Activated naive CD8-positive, alpha-beta T cell treated with anti-CD3 and anti-CD28 coated beads, Interleukin-2, amount 10 ng/mL, durations not matched to agents 7 days and 5 days (primary cell): ENCODE results near the gene TMEM63B. TPM values are rescaled to one million over a fixed set of nuclear protein-coding genes. Genes with fewer than 3 reads are reported as not detected.

Experiments used
- ATAC-seq: fragments of 150-1000 bp; cut with Tn5 transposase; one replicate; pipeline ENCODE4 v1.10.0; 2021; ENCODE audit warnings: low read depth, moderate library complexity
- POLR2A ChIA-PET: fragments of 350-600 bp; sonication (Branson Sonifier 250); formaldehyde crosslinking; loops from one replicate; lab custom pipeline; 2021; ENCODE audit warnings: antibody characterized with exemption; lab: Charles Lee
- DNase-seq: peaks from one replicate; pipeline ENCODE4 v3.0.0; 2021
- H3K27ac Mint-ChIP-seq: one replicate; pipeline ENCODE4 v1.8.0; 2022; ENCODE audit warnings: mild to moderate bottlenecking, mixed read lengths
- H3K27me3 Mint-ChIP-seq: one replicate; pipeline ENCODE4 v1.8.0; 2022; ENCODE audit warnings: mild to moderate bottlenecking, moderate library complexity, mixed read lengths
- H3K36me3 Mint-ChIP-seq: one replicate; pipeline ENCODE4 v1.8.0; 2021; ENCODE audit warnings: mild to moderate bottlenecking, mixed read lengths
- H3K4me1 Mint-ChIP-seq: one replicate; pipeline ENCODE4 v1.8.0; 2021; ENCODE audit warnings: mixed read lengths
- H3K4me3 Mint-ChIP-seq: one replicate; pipeline ENCODE4 v1.8.0; 2022; ENCODE audit warnings: mild to moderate bottlenecking, moderate library complexity, mixed read lengths
- H3K9me3 Mint-ChIP-seq: one replicate; pipeline ENCODE4 v1.8.0; 2021; ENCODE audit warnings: mixed read lengths
- total RNA-seq, 2 experiments: library from RNA; stranded (reverse); gene quantifications; one replicate each; pipeline ENCODE4 v1.2.3, GENCODE V29; 2021

The TMEM63B gene
- total RNA-seq, result 10 to 100 TPM; 20.8 to 21.8 TPM

GRCh38 chr6:44127186-44128019 is at the start of gene TMEM63B, which contains the start of gene MRPL14:
TMEM63B (plus strand) TSS chr6:44127554; CDS start chr6:44134585, 7,031 bp downstream.
MRPL14 (minus strand) TSS chr6:44127452; CDS start chr6:44116611, 10,841 bp downstream.
- ATAC-seq (peak; percentile 87), DNase-seq (peak; percentile 95)
- Mint-ChIP-seq H3K9me3 (no peaks in the 10 kb centered on the region), H3K4me3 (peak within 1 kb of the TSS; percentile 92), H3K27ac (peak within 1 kb of the TSS; percentile 85), H3K36me3 (peaks cover 15% of the 10 kb centered on the region), H3K27me3 (peaks cover 2% of the 10 kb centered on the region), H3K4me1 (peaks cover 50% of the 10 kb centered on the region)
- POLR2A ChIA-PET, result interaction anchor here (1.0 kb wide), 1 partner anchor 119 kb away, joined by 4 read pairs; the partner anchor contains the start of gene HSP90AB1

GRCh38 chr6:44078219-44078826 is 49.0 kb upstream of the TMEM63B start:
- H3K9me3 Mint-ChIP-seq, result no peaks in the 10 kb centered on the region
- no peak for DNase-seq
- H3K36me3 Mint-ChIP-seq, result no peaks in the 10 kb centered on the region
- H3K27me3 Mint-ChIP-seq, result peaks cover 10% of the 10 kb centered on the region
- POLR2A ChIA-PET, result interaction anchor here (1.0 to 2.6 kb wide), 4 partner anchors 12 to 354 kb away, joined by 3 to 10 read pairs (median 4); partner anchors contain the start of gene VEGFA
- peaks cover 21% of the 10 kb centered on the region for H3K4me1 Mint-ChIP-seq
- no peak overlapping the region for H3K4me3 Mint-ChIP-seq
- H3K27ac Mint-ChIP-seq, result no peak overlapping the region
- no peak for ATAC-seq

GRCh38 chr6:44078827-44079671 is 48.3 kb upstream of the TMEM63B start:
- Mint-ChIP-seq H3K4me1 (peaks cover 16% of the 10 kb centered on the region), H3K27me3 (peaks cover 10% of the 10 kb centered on the region), H3K27ac (no peak overlapping the region), H3K9me3 (no peaks in the 10 kb centered on the region), H3K36me3 (no peaks in the 10 kb centered on the region), H3K4me3 (no peak overlapping the region)
- peak; percentile 32 for ATAC-seq
- peak; percentile 67 for DNase-seq
- POLR2A ChIA-PET, result interaction anchor here (1.0 to 2.6 kb wide), 4 partner anchors 13 to 354 kb away, joined by 3 to 10 read pairs (median 4); partner anchors contain the start of gene VEGFA

GRCh38 chr6:44079672-44080071 is 47.7 kb upstream of the TMEM63B start:
- H3K4me1 Mint-ChIP-seq, result peaks cover 11% of the 10 kb centered on the region
- H3K27ac Mint-ChIP-seq, result no peak overlapping the region
- POLR2A ChIA-PET, result interaction anchor here (1.5 to 2.6 kb wide), 3 partner anchors 305 to 355 kb away, joined by 3 to 10 read pairs (median 5); partner anchors contain the start of gene VEGFA
- no peaks in the 10 kb centered on the region for H3K36me3 Mint-ChIP-seq
- no peak overlapping the region for H3K4me3 Mint-ChIP-seq
- DNase-seq (no peak), ATAC-seq (no peak)
- H3K9me3 Mint-ChIP-seq, result no peaks in the 10 kb centered on the region
- H3K27me3 Mint-ChIP-seq, result peaks cover 10% of the 10 kb centered on the region

GRCh38 chr6:44080561-44081521 is 46.5 kb upstream of the TMEM63B start:
- POLR2A ChIA-PET, result interaction anchor here (2.5 kb wide), 1 partner anchor 356 kb away, joined by 5 read pairs; no protein-coding TSS in a partner anchor
- H3K36me3 Mint-ChIP-seq, result no peaks in the 10 kb centered on the region
- no peaks in the 10 kb centered on the region for H3K9me3 Mint-ChIP-seq
- DNase-seq (no peak), ATAC-seq (no peak)
- no peak overlapping the region for H3K4me3 Mint-ChIP-seq
- peaks cover 10% of the 10 kb centered on the region for H3K27me3 Mint-ChIP-seq
- H3K27ac Mint-ChIP-seq, result peak overlapping the region; percentile 16
- peaks cover 11% of the 10 kb centered on the region for H3K4me1 Mint-ChIP-seq

GRCh38 chr6:44081753-44082152 is 45.6 kb upstream of the TMEM63B start:
- Mint-ChIP-seq H3K27me3 (peaks cover 7% of the 10 kb centered on the region), H3K9me3 (no peaks in the 10 kb centered on the region), H3K36me3 (no peaks in the 10 kb centered on the region), H3K27ac (no peak overlapping the region), H3K4me3 (no peak overlapping the region), H3K4me1 (peaks cover 11% of the 10 kb centered on the region)
- no peak for ATAC-seq
- no peak for DNase-seq
- POLR2A ChIA-PET, result no interaction called here

GRCh38 chr6:44082872-44083321 is 44.5 kb upstream of the TMEM63B start:
- Mint-ChIP-seq H3K27ac (peak overlapping the region; percentile 54), H3K4me3 (no peak overlapping the region), H3K4me1 (peaks cover 11% of the 10 kb centered on the region), H3K36me3 (no peaks in the 10 kb centered on the region), H3K9me3 (no peaks in the 10 kb centered on the region), H3K27me3 (peaks cover 6% of the 10 kb centered on the region)
- no peak for DNase-seq
- ATAC-seq, result no peak
- POLR2A ChIA-PET, result no interaction called here

GRCh38 chr6:44084231-44085014 is 42.9 kb upstream of the TMEM63B start:
- peaks cover 6% of the 10 kb centered on the region for H3K4me1 Mint-ChIP-seq
- H3K27ac Mint-ChIP-seq, result no peak overlapping the region
- H3K9me3 Mint-ChIP-seq, result no peaks in the 10 kb centered on the region
- DNase-seq (no peak), ATAC-seq (no peak)
- H3K4me3 Mint-ChIP-seq, result no peak overlapping the region
- no peaks in the 10 kb centered on the region for H3K27me3 Mint-ChIP-seq
- POLR2A ChIA-PET, result no interaction called here
- H3K36me3 Mint-ChIP-seq, result no peaks in the 10 kb centered on the region

- no peaks in the 10 kb centered on the region for H3K27me3 Mint-ChIP-seq
- H3K27ac Mint-ChIP-seq, result no peak overlapping the region
- no peak overlapping the region for H3K4me3 Mint-ChIP-seq
- DNase-seq (no peak), ATAC-seq (no peak)
- H3K9me3 Mint-ChIP-seq, result no peaks in the 10 kb centered on the region
- H3K4me1 Mint-ChIP-seq, result peaks cover 4% of the 10 kb centered on the region
- POLR2A ChIA-PET, result interaction anchor here (1.2 kb wide), 1 partner anchor 12 kb away, joined by 4 read pairs; no protein-coding TSS in a partner anchor
- H3K36me3 Mint-ChIP-seq, result no peaks in the 10 kb centered on the region
These were observed 42.1 kb upstream of the TMEM63B start for GRCh38 chr6:44085219-44085618.

GRCh38 chr6:44086931-44087574 is 40.3 kb upstream of the TMEM63B start:
- H3K36me3 Mint-ChIP-seq, result no peaks in the 10 kb centered on the region

GRCh38 chr6:44087623-44088022 is 39.7 kb upstream of the TMEM63B start:
- Mint-ChIP-seq H3K4me1 (no peaks in the 10 kb centered on the region), H3K27me3 (no peaks in the 10 kb centered on the region), H3K27ac (no peak overlapping the region), H3K4me3 (no peak overlapping the region), H3K9me3 (no peaks in the 10 kb centered on the region), H3K36me3 (no peaks in the 10 kb centered on the region)
- ATAC-seq (no peak), DNase-seq (no peak)
- POLR2A ChIA-PET, result no interaction called here

More at GRCh38 chr6:44086931-44087574, 40.3 kb upstream of the TMEM63B start:
- no peak for ATAC-seq
- no peak overlapping the region for H3K4me3 Mint-ChIP-seq
- no peak for DNase-seq
- no peaks in the 10 kb centered on the region for H3K9me3 Mint-ChIP-seq
- H3K27me3 Mint-ChIP-seq, result no peaks in the 10 kb centered on the region
- POLR2A ChIA-PET, result no interaction called here
- no peaks in the 10 kb centered on the region for H3K4me1 Mint-ChIP-seq
- H3K27ac Mint-ChIP-seq, result no peak overlapping the region
